ENCODE results near the gene BLVRA.

Gene BLVRA

GRCh38 chr7:43750016-43750887 lies 8.2 kb upstream of the BLVRA start:
- no peak for DNase-seq

DNA sequence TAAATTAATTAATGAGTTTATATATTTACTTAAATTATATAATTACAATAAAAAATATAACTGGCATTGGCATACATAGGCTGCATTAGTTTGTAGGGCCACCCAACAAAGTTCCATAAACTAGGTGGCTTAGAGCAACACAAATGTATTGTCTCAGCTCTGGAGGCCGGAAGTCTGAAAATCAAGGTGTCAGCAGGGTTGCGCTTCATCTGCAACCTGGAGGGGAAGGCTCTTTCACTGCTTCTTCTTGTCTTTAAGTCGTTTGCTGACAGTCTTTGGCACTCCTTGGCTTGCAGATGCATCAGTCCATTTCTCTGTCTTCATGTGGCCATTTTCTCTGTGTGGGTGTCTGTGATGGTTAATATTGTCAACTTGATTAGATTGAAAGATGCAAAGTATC lies 6.1 kb upstream of the BLVRA start:
- no peak for DNase-seq

DNA sequence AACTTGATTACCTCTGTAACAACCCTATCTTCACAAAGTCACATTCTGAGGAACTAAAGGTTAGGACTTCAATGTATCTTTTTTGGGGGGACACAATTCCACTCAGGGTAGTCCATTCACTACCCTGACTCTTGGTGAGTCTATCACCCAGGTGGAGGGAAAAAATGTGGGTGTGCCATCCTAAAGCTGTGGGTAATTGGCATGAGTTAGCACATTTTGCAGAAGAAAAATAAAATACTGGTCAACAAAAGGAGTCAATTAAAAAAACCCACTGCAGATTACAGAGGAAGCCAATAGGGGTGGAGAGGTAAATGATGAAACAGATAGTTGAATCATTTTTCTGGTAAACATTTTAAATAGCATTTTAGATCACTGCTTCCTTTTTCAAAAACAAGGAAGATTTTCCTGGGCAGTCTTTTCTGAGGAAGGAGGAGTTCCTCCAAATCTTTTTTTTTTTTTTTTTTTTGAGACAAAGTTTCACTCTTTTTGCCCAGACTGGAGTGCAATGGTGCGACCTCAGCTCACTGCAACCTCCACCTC lies 5.1 kb upstream of the BLVRA start:
- no peak for DNase-seq

DNA sequence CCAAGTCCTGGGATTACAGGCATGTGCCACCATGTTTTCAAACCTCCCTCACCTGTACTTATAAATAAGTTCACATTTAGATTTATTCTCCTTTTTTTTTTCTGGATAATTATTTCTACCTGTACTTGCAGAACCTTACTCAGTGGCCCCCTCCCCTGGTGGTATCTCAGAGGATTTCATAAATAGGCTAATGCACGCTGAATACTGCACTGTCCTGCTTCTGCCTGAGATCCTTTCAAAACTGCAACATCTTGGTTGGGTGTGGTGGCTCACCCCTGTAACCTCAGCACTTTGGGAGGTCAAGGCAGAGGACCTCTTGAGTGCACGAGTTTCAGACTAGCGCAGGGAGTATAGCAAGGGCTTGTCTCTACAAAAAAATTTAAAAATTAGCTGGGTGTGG lies 4.6 kb upstream of the BLVRA start:
- DNase-seq: no peak

DNA sequence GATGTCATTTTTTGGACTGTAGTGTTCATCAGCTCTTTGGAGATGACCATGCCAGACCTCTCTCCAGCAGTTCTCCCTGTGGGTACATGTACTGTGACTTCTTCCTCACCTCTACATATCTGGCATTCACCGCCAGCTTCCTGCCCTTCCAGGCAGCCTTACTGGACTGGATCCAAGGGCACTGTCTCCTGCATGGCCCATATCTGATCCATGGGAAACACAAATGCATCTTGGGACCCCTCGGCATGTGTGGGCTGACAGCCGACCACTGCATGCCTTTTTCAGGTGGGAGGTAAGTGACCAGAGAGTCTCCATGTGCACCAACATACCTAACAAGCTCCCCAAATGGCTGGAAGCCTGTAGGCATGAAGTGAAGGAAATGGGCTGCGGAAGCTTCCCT lies 3.9 kb upstream of the BLVRA start:
- no peak for DNase-seq

DNA sequence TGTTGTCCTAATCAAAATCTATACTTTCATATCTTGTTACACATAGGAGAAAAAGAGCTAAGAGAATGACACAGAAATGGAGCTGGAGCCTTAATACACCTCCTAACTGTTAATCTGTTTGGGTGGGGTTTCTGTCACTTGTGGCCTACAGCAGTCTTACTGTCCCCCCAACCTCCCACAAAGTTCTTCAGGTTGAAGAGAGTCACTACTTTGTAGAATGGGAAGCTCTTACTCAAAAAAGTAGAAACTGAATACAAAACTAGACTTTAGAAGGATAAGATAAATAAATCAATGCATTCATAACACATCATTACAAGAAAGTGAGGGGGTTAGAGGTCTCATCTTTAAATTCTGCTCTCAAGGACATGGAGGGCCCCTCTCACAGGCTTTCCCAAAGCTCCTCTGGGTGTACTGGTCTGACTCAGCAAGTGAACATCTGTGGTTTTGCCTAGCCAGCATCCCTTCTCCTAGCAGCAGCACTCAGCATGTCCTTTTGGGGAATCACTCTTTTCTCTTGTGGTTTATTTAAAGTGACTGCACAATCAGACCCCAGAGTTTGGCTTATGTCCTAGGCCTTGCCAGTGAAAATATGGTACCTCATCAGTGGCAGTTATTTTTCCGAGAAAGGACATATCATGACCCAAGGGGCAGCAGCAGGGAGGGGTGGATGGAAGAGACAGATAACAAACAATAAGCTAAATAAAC lies 2.0 kb upstream of the BLVRA start:
- peak; percentile 44 for DNase-seq

DNA sequence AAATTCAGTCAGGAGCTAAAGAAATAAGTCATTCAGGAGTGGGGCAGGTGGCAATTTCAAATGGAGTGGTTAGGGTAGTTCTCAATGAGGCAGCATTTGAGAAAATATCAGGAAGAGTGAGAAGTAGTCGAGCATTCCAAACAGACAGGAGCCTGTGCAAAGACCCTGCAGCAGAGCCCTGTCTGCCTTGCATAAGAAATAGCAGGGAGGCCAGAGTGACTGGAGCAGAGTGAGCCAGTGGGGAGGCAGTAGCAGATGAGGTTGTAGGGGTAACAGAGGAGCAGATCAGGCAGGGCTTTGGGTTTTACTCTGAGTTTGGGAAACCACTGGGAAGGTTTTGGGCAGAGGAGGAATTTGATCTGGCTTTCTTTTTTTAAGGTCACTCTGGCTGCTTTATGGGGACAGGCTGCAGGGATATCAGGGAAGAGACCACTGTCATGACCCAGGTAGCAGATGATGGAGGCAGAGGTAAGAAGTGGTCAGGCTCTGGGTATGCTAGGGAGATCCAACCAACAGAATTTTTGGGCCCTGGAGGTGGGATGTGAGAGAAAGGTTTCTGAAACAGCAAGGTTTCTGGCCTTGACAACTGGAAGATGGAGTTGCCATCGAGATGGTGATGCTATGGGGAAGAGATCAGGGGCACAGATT lies 1.3 kb upstream of the BLVRA start:
- DNase-seq: no peak

- DNase-seq: peak; percentile 57
Measured at GRCh38 chr7:43758822-43759683, 573 bp downstream of the BLVRA start.

- no peak for DNase-seq
Measured at GRCh38 chr7:43760861-43761260, 2.4 kb downstream of the BLVRA start.

DNA sequence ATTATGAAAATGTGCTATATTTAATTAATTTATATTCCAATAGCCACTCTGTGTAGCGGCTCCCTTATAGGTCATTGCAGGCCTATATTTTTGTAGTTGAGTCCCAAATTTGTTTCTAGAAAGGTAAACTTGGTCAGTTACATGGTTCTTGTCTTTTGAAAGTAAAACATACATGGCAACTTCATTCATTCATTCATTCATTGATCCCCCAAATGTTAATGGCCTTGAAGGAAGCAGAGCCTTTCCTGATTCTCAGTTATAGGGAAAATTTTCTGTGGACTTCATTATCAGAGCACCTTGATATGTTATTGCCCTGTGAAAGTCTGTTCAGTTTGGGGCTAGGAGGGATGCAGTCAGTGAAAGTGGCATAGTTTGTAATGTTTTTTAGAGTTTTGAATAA lies 2.9 kb downstream of the BLVRA start:
- no peak for DNase-seq

DNA sequence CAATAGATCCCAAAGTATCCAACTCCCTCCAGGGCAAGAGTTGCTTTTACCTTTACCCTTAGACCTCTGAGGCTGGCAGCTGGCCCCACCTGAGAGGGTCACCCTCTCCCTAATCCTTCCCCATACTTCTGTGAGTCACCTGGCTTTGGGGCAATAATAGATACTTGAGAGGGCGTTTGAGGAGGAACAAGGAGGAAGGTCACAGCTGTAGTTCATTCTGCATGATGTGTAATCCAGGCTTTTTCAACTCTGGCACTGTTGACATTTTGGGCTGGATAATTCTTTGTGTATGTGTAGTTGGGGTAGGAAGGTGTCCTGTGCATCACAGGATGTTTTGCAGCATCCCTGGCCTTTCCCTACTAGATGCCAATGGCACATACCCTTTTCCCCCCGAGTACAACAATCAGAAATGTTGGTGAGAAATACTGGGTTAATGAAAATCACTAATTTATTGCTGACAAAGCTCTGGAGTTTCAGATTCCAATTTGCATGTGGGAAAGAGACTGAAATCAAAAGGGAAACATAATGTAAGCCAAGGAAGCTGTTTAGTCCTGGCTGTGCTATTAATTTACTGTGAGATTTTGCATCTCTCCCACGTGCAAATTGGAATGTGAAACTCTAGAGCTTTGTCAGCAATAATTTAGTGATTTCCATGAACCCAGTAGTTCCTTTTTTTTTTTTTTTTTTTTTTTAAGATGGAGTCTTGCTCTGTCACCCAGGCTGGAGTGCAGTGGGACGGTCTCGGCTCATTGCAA lies 3.6 kb downstream of the BLVRA start:
- DNase-seq: no peak

- DNase-seq: no peak
Measured at GRCh38 chr7:43763183-43763582, 4.7 kb downstream of the BLVRA start.

DNA sequence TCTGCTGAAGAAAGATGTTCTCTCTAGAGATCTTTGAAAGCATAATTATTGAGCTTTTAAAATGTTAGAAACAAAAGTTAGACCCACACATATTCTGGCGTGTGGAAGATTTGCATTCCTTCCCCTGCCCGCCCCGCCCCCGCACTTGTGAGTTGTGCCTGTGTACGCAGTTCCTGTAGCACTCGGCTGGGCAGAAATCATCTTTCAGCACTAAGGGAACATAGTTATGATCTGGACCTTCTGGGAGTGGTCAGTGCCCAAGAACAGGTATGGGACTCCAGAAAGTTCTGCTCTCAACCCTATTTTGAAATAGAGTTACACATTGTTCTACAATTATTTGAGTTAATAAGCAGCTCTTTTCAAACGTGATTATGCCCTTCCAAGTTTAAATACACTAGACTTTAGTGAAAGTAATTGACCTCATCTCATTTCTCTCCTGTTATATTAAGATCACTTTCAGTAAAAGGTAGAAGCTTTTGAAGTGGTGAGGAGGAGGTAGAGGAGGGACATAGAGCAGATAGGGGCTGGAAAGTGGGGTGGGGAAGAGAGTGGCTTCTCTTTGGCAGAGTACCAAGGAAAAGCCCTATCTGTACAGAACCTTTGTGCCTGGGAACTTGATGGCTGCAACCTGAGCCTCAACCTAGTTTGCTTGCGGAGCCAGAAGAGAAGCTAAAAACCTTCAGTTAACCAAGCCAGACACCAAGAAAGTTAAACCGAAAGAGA lies 5.7 kb downstream of the BLVRA start:
- DNase-seq: peak; percentile 70

- no peak for DNase-seq
Measured at GRCh38 chr7:43764807-43765491, 6.5 kb downstream of the BLVRA start.

DNA sequence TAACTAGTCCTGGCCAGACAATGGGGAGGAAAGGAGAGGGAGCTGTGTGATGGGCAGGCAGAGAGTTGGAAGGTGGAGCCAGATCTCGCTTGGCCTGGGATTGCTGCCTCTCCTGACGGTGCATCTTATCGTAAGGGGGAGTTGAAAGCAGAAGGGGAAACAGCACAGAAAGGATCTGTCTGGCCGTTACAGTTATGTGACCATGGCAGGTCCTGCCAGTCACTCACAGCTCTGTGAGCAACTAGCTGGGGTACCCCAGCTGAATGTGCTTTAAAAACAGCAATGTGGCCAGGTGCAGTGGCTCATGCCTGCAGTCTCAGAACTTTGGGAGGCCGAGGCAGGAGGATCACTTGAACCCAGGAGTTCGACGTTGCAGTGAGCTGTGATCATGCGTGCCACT lies 8.1 kb downstream of the BLVRA start:
- no peak for DNase-seq

DNA sequence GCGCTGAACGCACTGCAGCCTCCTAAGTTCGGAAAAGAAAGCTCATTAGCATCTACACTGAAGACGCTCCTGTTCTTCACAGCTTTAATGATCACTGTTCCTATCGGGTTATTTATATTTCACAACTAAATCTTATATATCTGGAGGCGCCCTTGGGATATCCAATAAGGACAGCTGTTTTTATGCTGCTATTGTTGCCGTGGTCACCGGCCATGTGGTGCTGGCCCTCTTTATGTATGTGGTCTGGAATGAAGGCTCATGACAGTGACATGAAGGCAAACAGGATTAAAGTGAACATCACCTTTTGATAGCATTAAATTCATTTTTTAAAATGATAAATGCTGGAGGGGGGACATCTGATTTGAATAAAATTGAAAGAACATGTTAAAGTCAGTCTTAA lies 8.8 kb downstream of the BLVRA start:
- no peak for DNase-seq

- no peak for DNase-seq
Measured at GRCh38 chr7:43768201-43768886, 9.9 kb downstream of the BLVRA start.

DNA sequence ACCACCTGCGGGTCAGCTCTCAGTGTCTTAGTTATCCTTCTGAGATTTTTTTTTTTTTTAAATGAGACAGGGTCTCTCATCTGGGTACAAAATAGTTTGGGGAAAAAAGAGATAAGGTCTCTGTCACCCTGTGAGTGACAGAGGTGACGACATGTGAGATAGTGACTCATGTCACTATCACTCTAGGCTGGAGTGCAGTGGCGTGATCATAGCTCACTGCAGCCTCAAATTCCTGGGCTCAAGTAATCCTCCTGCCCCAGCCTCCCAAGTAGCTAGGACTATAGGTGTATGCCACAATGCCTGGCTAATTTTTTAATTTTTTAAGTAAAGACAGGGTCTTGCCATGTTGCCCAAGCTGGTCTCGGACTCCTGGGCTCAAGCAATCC lies 10.4 kb downstream of the BLVRA start:
- DNase-seq: no peak

GRCh38 chr7:43769281-43769680 lies 10.8 kb downstream of the BLVRA start:
- no peak for DNase-seq
